ENCODE measurements around the gene SNRPA. TPM values are rescaled to one million over a fixed set of nuclear protein-coding genes. Genes with fewer than 3 reads are reported as not detected.
A peak's percentile ranks its signal among the peaks of the same experiment; 100 is the strongest.

SNRPA gene
- total and polyA plus RNA-seq, 2 of the 4 experiments (the other 2 are of a cell fraction), result 30.3 to 81.3 TPM

DNA sequence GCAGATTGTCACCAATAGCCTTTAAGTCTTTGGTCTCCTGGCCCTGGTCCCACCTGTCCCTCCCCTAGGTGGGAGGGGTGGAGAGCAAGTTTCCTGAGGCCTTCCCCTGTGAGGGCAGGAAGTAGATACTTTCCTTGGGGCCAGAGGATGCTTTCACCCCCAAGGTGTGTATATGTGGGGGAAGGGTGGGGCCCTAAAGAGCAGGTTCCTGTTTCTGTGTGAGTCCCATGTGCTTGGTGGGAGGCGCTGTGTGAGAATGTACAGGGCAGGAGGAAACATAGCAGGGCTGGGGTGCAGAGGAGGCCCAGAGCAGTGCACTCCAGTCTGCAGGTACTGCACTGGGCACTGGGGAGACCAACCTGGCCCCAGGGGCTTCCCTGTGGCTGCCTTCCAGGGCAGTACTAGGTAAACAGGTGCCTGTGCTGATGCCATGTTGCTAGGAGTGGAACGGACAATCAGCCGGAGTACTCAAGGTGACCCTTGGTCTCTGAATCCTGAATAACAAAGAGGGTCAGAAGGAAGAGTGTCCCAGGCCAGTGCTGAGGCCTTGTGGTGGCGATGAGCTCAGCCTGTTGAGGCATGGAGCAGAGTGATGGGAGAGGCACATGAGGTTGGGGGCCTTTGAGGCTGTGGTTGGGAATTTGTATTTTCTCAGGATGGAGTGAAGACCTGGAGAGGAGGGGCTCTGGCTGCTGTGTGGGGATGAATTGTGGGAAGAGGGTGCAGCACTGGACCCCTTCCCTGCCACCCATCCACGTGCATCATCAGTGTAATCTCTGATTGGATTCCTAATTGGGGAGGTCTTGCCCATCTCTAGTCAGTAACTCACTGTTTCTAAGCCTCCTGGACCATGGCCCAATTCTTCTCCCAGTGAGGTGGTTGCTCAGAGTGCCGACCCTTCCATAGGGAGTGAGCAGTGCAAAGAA lies 53.1 kb downstream of the SNRPA start:
- H3K27ac ChIP-seq (ENCODE audit: insufficient read depth, low read length), result no peak overlapping the region
- H2BK20ac ChIP-seq (ENCODE audit: low read depth, low read length), result no peak overlapping the region
- 96% methylated on average over 3 of the region's 6 CpGs; no CpG with 5 or more reads in 1 of the 2 experiments for WGBS, 2 experiments (ENCODE audit: extremely low coverage in 2 of 2, insufficient read length in 1 of 2)
- no peak overlapping the region for H3K9ac ChIP-seq (ENCODE audit: low read depth, low read length)
- CTCF ChIA-PET, result no interaction called here
- H3K4me1 ChIP-seq (ENCODE audit: control insufficient read depth, insufficient read depth, low read length), result peaks cover 37% of the 10 kb centered on the region
- H2AK5ac ChIP-seq (ENCODE audit: low read depth, low read length), result no peak overlapping the region
- no peak overlapping the region for H2BK15ac ChIP-seq (ENCODE audit: low read depth, low read length)
- no peak overlapping the region for H4K91ac ChIP-seq (ENCODE audit: insufficient read depth, low read depth, low read length)
- in situ Hi-C loops (cut with MboI; ENCODE audit: low sequenced_read_pairs) (no loop called here), dilution Hi-C loops (cut with HindIII; ENCODE audit: low sequenced_read_pairs, unreplicated experiment) (no loop called here), intact Hi-C loops (cut with micrococcal nuclease) (no loop called here)
- H3K14ac ChIP-seq (replicated peaks; ENCODE audit: low read depth, low read length), result no peak overlapping the region
- H3K36me3 ChIP-seq (ENCODE audit: control insufficient read depth, insufficient read depth, low read length), result peaks cover 63% of the 10 kb centered on the region
- DNase-seq (no peak), ATAC-seq (ENCODE audit: low read depth) (no peak)
- BruUV-seq (replicated peaks), result no TSS peak
- peaks cover 91% of the 10 kb centered on the region for H4K20me1 ChIP-seq (ENCODE audit: insufficient read depth, low read length)
- no peak overlapping the region for H4K5ac ChIP-seq (ENCODE audit: low read depth, low read length)
- H3K4ac ChIP-seq (ENCODE audit: low read depth, low read length), result no peak overlapping the region
- H3K27me3 ChIP-seq (ENCODE audit: control insufficient read depth, insufficient read depth, low read length), result no peaks in the 10 kb centered on the region
- no peak overlapping the region for H2BK120ac ChIP-seq (ENCODE audit: low read depth, low read length)
- H2BK5ac ChIP-seq (ENCODE audit: low read depth, low read length, poor library complexity, severe bottlenecking), result no peak overlapping the region
- no peak for TF ChIP-seq CHD1 (IDR thresholded peaks at IDR 0.05; ENCODE audit: low read depth, low read length)
- TF ChIP-seq MAFK (IDR thresholded peaks at IDR 0.05; ENCODE audit: low read depth, low read length), result no peak
- TF ChIP-seq, protein P1, sequence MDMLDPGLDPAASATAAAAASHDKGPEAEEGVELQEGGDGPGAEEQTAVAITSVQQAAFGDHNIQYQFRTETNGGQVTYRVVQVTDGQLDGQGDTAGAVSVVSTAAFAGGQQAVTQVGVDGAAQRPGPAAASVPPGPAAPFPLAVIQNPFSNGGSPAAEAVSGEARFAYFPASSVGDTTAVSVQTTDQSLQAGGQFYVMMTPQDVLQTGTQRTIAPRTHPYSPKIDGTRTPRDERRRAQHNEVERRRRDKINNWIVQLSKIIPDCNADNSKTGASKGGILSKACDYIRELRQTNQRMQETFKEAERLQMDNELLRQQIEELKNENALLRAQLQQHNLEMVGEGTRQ (IDR thresholded peaks at IDR 0.05; ENCODE audit: low read depth, low read length), result no peak
- no peak for TF ChIP-seq RCOR1 (IDR thresholded peaks at IDR 0.05; ENCODE audit: insufficient replicate concordance, low read length)
- no peak for TF ChIP-seq BHLHE40 (IDR thresholded peaks at IDR 0.05; ENCODE audit: low read depth, low read length)
- TF ChIP-seq FOS (IDR thresholded peaks at IDR 0.05; ENCODE audit: low read depth, low read length), result no peak
- TF ChIP-seq NFE2L2 (IDR thresholded peaks at IDR 0.05; ENCODE audit: low read depth, low read length), result no peak
- no peak for TF ChIP-seq CTCF (conservative IDR thresholded peaks at IDR 0.05; ENCODE audit: low read depth, low read length)
- no peak for TF ChIP-seq MAZ (IDR thresholded peaks at IDR 0.05; ENCODE audit: borderline replicate concordance, low read depth, low read length)
- TF ChIP-seq RAD21 (IDR thresholded peaks at IDR 0.05; ENCODE audit: low read length), result no peak
- TF ChIP-seq SMC3 (IDR thresholded peaks at IDR 0.05; ENCODE audit: low read depth, low read length), result no peak
- TF ChIP-seq CEBPB (IDR thresholded peaks at IDR 0.05; ENCODE audit: low read depth, low read length), result no peak
- TF ChIP-seq MXI1 (IDR thresholded peaks at IDR 0.05; ENCODE audit: borderline replicate concordance, low read depth, low read length), result no peak
- TF ChIP-seq, protein P2, sequence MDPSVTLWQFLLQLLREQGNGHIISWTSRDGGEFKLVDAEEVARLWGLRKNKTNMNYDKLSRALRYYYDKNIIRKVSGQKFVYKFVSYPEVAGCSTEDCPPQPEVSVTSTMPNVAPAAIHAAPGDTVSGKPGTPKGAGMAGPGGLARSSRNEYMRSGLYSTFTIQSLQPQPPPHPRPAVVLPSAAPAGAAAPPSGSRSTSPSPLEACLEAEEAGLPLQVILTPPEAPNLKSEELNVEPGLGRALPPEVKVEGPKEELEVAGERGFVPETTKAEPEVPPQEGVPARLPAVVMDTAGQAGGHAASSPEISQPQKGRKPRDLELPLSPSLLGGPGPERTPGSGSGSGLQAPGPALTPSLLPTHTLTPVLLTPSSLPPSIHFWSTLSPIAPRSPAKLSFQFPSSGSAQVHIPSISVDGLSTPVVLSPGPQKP (IDR thresholded peaks at IDR 0.05; ENCODE audit: borderline replicate concordance, low read depth, low read length), result no peak
- TF ChIP-seq POLR2A (IDR thresholded peaks at IDR 0.05; ENCODE audit: low read depth, low read length), result no peak
- POLR2A ChIA-PET (ENCODE audit: unreplicated experiment), result no interaction called here
- H3K23ac ChIP-seq (ENCODE audit: low read depth, low read length), result peak overlapping the region; percentile 5; the same call in 1 of the 2 replicates
- H3K4me2 ChIP-seq (ENCODE audit: low read depth, low read length), result no peak overlapping the region
- H3K56ac ChIP-seq (ENCODE audit: extremely low read depth, insufficient read depth, low read length), result no peak overlapping the region
- no peak overlapping the region for H2AFZ ChIP-seq (replicated peaks; ENCODE audit: low read length, poor library complexity)
- no peak overlapping the region for H3K4me3 ChIP-seq (ENCODE audit: insufficient read depth, low read depth, low read length)
- peaks cover 30% of the 10 kb centered on the region for H3K9me1 ChIP-seq (ENCODE audit: insufficient read depth, low read length)
- H2AK9ac ChIP-seq (replicated peaks; ENCODE audit: low read depth, low read length, poor library complexity), result no peak overlapping the region
- H3K18ac ChIP-seq (ENCODE audit: low read depth, low read length), result no peak overlapping the region
- no peaks in the 10 kb centered on the region for H3K9me3 ChIP-seq (ENCODE audit: control insufficient read depth, insufficient read depth, low read length)
- peaks cover 16 to 88% of the 10 kb centered on the region in 2 experiments for H3K79me1 ChIP-seq (ENCODE audit: low read depth in 1 of 2, low read length in 2 of 2)
- no peak overlapping the region for H4K8ac ChIP-seq (ENCODE audit: low read depth in 2 of 2, low read length in 2 of 2)
